ENCODE results near the gene MYO9B. TPM values are rescaled to one million over a fixed set of nuclear protein-coding genes. Genes with fewer than 3 reads are reported as not detected.
"Not testable (repeated sequence)": the region's sequence is repeated elsewhere in the genome, so short reads cannot be mapped to it uniquely, and the experiment has no call there.

The MYO9B gene
- total RNA-seq, 1 donor from 2014 or later = 137 TPM

DNA sequence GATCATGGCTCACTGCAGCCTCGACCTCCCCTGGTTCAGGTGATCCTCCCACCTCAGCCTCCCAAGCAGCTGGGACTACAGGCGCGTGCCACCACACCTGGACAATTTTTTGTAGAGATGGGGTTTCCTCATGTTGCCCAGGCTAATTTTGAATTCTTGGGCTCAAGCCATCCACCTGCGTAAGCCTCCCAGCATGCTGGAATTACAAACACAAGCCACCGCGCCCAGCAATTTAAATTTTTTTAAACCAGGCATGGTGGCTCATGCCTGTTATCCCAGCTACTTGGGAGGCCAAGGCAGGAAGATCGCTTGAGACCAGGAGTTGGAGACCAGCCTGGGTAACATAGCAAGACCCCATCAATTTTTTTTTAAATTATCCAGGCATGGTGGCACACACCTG is 79.7 kb downstream of the MYO9B start:
- peaks cover 30% of the 10 kb centered on the region for H3K36me3 Mint-ChIP-seq (ENCODE audit: low read depth)
- no peaks in the 10 kb centered on the region for H3K27me3 Mint-ChIP-seq (ENCODE audit: insufficient read depth)
- no peak overlapping the region for H3K4me3 Mint-ChIP-seq
- DNase-seq (ENCODE audit: low spot score) = no peak
- intact Hi-C loops (cut with micrococcal nuclease) = no loop called here
- H3K4me1 Mint-ChIP-seq (ENCODE audit: low read depth) = no peaks in the 10 kb centered on the region
- H3K9me3 Mint-ChIP-seq = no peaks in the 10 kb centered on the region
- H3K27ac Mint-ChIP-seq = no peak overlapping the region

DNA sequence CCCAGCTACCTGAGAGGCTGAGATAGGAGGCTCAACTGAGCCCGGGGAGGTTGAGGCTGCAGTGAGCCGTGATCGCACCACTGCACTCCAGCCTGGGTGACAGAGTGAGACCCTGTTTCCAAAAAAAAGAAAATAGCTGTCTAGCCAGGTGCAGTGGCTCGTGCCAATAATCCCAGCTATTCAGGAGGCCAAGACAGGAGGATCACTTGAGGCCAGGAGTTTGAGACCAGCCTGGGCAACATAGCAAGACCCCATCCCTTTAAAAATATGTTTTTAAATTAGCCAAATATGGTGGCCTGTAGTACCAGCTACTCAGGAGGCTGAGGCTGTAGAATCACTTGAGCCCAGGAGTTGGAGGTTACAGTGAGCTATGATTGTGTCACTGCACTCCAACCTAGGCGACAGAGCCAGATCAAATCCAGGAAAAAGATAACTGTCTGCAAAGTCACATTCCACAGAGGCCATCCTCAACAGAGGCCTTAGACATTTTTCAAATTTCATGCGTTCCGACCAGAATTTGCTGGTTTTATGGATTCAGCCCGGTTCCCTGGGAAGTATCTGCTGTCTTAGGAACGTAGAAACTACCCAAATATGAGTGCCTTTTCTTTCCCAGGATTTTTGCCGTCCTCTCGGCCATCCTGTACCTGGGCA is 80.8 kb downstream of the MYO9B start:
- no peak overlapping the region for H3K4me3 Mint-ChIP-seq
- no peak overlapping the region for H3K27ac Mint-ChIP-seq
- intact Hi-C loops (cut with micrococcal nuclease) = no loop called here
- no peaks in the 10 kb centered on the region for H3K27me3 Mint-ChIP-seq (ENCODE audit: insufficient read depth)
- H3K4me1 Mint-ChIP-seq (ENCODE audit: low read depth) = no peaks in the 10 kb centered on the region
- H3K36me3 Mint-ChIP-seq (ENCODE audit: low read depth) = peaks cover 28% of the 10 kb centered on the region
- DNase-seq (ENCODE audit: low spot score) = no peak
- H3K9me3 Mint-ChIP-seq = no peaks in the 10 kb centered on the region

DNA sequence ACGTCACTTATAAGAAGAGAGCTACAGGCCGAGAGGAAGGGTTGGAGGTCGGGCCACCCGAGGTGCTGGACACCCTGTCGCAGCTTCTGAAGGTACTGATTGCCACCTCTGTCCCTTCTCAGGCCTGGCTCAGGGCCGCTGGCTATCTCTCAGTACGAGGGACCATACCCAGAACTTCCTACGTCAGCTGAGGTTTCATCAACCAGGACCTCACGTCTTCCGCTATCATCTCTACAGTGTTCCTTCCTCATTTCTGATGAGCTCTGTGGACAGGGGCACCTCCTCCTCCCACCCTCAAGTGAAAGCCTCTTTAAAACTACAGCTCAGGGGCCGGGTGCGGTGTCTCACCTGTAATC is 81.3 kb downstream of the MYO9B start:
- H3K4me3 Mint-ChIP-seq = no peak overlapping the region
- no peaks in the 10 kb centered on the region for H3K9me3 Mint-ChIP-seq
- DNase-seq (ENCODE audit: low spot score) = no peak
- no peak overlapping the region for H3K27ac Mint-ChIP-seq
- no peaks in the 10 kb centered on the region for H3K27me3 Mint-ChIP-seq (ENCODE audit: insufficient read depth)
- H3K36me3 Mint-ChIP-seq (ENCODE audit: low read depth) = peaks cover 27% of the 10 kb centered on the region
- intact Hi-C loops (cut with micrococcal nuclease) = no loop called here
- no peaks in the 10 kb centered on the region for H3K4me1 Mint-ChIP-seq (ENCODE audit: low read depth)

DNA sequence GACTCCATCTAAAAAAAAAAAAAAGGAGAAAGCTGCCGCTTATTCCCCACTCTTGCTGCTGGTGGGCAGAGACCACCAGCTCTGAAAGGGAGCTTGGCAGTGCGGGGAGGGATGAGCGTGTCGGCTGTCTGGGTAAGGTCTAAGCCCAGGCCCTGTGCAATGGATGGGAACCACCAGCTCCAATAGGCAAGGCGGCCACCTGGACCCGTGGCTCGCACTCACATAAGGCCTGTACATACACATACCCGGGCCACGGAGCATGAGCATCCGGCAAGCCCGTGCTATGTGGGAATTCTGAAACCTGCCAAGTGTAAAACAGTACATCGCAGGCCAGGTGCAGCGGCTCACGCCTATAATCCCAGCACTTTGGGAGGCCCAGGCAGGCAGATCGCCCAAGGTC is 83.0 kb downstream of the MYO9B start:
- H3K36me3 Mint-ChIP-seq (ENCODE audit: low read depth) = peaks cover 38% of the 10 kb centered on the region
- DNase-seq (ENCODE audit: low spot score) = no peak
- H3K27me3 Mint-ChIP-seq (ENCODE audit: insufficient read depth) = no peaks in the 10 kb centered on the region
- no peak overlapping the region for H3K27ac Mint-ChIP-seq
- no peaks in the 10 kb centered on the region for H3K9me3 Mint-ChIP-seq
- no peaks in the 10 kb centered on the region for H3K4me1 Mint-ChIP-seq (ENCODE audit: low read depth)
- intact Hi-C loops (cut with micrococcal nuclease) = no loop called here
- no peak overlapping the region for H3K4me3 Mint-ChIP-seq

DNA sequence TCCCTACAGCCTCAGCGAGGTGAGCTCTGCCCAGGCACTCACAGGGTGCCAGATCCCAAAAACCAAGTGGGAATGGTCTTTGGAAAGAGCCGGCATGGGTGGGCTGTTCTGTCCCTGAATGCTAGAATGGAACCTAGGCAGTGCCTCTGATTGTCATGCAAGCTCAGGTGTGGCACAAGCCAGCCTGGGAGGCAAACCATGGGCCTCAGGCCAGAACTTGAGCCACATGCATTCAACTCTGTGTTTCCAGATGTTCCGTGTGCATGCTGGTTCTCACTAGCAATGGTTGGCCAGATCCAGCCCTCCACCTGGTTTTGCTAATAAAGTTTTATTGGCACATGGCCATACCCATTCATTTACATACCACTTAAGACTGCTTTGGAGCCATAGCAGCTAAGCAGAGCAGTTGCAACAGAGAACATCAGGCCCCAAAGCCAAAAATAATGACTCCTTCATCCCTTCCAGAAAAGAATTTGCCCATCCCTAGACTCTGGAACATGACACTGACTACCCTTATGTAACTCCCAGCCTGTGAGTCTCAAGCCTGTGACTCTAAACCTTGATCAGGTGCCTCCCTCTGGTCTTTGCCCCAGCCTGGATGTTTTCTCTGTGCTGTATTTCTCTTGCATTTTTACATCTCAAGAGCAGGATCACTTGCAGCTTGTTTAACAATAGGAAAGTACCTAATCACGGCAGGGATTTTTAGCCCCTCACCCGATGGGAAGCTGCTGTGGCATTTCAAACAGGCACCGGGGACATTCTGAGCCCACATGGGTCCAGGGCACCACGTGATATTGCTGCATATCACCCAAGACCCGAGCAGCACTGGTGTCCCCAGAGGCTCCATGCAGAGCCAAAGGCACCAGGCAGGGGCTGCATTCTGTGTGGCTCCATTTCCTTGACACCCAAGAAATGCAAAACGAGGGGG is 84.2 kb downstream of the MYO9B start:
- intact Hi-C loops (cut with micrococcal nuclease) = no loop called here
- DNase-seq (ENCODE audit: low spot score) = no peak
- Mint-ChIP-seq H3K4me1 (ENCODE audit: low read depth) (no peaks in the 10 kb centered on the region), H3K4me3 (no peak overlapping the region), H3K36me3 (ENCODE audit: low read depth) (peaks cover 47% of the 10 kb centered on the region), H3K27ac (no peak overlapping the region), H3K27me3 (ENCODE audit: insufficient read depth) (no peaks in the 10 kb centered on the region), H3K9me3 (no peaks in the 10 kb centered on the region)

DNA sequence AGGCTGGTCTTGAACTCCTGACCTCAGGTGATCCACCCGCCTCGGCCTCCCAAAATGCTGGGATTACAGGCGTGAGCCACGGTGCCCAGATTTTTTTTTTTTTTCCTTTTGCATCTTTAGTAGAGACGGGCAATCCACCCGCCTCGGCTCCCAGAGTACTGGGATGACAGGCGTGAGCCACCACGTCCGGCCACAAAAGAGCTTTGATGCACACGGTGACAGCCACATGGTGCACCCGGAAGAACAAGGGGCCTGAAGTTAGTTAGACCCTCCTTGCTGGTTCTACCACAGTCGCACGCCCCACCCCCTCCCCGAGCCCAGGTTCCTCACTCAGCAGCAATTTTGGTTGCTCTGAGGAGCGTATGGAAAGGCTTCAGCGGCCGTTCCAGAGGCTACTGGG is 85.3 kb downstream of the MYO9B start:
- no peaks in the 10 kb centered on the region for H3K4me1 Mint-ChIP-seq (ENCODE audit: low read depth)
- peaks cover 50% of the 10 kb centered on the region for H3K36me3 Mint-ChIP-seq (ENCODE audit: low read depth)
- H3K9me3 Mint-ChIP-seq = no peaks in the 10 kb centered on the region
- intact Hi-C loops (cut with micrococcal nuclease) = no loop called here
- no peak overlapping the region for H3K4me3 Mint-ChIP-seq
- DNase-seq (ENCODE audit: low spot score) = no peak
- H3K27me3 Mint-ChIP-seq (ENCODE audit: insufficient read depth) = no peaks in the 10 kb centered on the region
- H3K27ac Mint-ChIP-seq = no peak overlapping the region

DNA sequence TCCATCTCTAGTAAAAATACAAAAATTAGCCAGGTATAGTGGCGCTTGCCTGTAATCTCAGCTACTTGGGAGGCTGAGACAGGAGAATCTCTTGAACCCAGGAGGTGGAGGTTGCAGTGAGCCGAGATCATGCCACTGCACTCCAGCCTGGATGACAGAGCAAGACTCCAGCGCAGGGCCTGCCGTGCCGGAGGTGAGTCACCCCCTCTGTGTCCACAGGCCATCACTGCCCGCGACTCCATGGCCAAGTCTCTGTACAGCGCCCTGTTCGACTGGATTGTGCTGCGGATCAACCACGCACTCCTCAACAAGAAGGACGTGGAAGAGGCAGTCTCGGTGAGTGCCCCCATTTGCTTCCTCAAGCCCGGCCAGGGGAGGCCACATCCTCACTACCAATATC is 86.6 kb downstream of the MYO9B start:
- H3K27me3 Mint-ChIP-seq (ENCODE audit: insufficient read depth); DNase-seq (ENCODE audit: low spot score); H3K27ac Mint-ChIP-seq; intact Hi-C loops (cut with micrococcal nuclease); H3K4me3 Mint-ChIP-seq; H3K9me3 Mint-ChIP-seq; H3K4me1 Mint-ChIP-seq (ENCODE audit: low read depth): not testable (repeated sequence)
- H3K36me3 Mint-ChIP-seq (ENCODE audit: low read depth) = peaks cover 54% of the 10 kb centered on the region

DNA sequence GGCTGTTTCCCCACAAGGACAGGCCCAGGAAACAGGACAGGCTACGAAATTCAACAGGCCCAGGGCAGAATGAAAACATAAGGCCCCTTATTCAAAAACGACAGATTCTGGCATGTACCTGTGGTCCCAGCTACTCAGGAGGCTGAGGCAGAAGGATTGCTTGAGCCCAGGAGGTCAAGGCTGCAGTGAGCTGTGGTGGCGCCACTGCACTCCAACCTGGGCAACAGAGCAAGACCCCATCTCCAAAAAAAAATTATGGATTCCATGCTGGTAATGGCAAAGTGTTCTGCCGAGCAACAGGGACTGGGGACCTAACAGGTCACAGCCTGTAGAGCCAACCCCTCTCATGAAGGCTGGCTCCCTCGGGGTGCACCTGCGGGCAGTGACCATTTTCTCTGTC is 87.0 kb downstream of the MYO9B start:
- intact Hi-C loops (cut with micrococcal nuclease) = no loop called here
- Mint-ChIP-seq H3K4me3 (no peak overlapping the region), H3K27ac (no peak overlapping the region), H3K27me3 (ENCODE audit: insufficient read depth) (no peaks in the 10 kb centered on the region), H3K4me1 (ENCODE audit: low read depth) (no peaks in the 10 kb centered on the region), H3K36me3 (ENCODE audit: low read depth) (peaks cover 53% of the 10 kb centered on the region), H3K9me3 (no peaks in the 10 kb centered on the region)
- no peak for DNase-seq (ENCODE audit: low spot score)

DNA sequence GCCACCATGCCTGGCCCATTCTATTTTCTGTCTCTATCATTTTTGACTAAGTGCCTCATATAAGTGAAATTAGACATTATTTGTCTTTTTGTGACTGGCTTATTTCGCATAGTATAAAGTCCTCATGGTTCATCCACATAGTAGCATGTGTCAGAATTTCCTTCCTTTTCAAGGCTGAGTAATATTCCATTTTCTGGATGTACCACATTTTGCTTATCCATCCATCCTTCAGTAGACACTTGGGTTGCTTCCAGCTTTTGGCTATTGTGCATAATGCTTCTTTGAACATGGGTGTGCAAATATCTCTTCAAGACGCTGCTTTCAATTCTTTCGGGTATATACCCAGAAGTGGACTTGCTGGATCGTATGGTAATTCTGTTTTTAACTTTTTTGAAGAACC is 88.1 kb downstream of the MYO9B start:
- intact Hi-C loops (cut with micrococcal nuclease) = no loop called here
- no peaks in the 10 kb centered on the region for H3K4me1 Mint-ChIP-seq (ENCODE audit: low read depth)
- H3K36me3 Mint-ChIP-seq (ENCODE audit: low read depth) = peaks cover 58% of the 10 kb centered on the region
- no peak overlapping the region for H3K27ac Mint-ChIP-seq
- H3K27me3 Mint-ChIP-seq (ENCODE audit: insufficient read depth) = no peaks in the 10 kb centered on the region
- no peaks in the 10 kb centered on the region for H3K9me3 Mint-ChIP-seq
- no peak for DNase-seq (ENCODE audit: low spot score)
- no peak overlapping the region for H3K4me3 Mint-ChIP-seq

DNA sequence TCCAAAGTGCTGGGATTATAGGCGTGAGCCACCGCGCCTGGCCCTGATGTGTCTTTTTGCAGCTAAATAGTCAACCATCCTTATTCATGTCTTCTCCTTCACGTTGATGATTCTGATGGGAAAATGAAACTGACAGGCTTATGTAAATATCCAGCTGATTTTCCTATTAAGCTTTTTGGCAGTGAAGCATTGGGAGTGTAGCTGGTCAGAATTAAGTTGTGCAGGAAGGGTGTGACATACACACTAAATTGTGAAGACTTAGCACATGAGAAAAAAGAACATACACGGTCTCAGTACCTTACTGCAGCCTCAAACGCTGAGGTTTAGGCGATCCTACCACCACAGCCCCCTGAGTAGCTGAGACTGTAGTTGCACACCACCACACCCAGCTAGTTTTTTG is 89.1 kb downstream of the MYO9B start:
- no peaks in the 10 kb centered on the region for H3K4me1 Mint-ChIP-seq (ENCODE audit: low read depth)
- H3K36me3 Mint-ChIP-seq (ENCODE audit: low read depth) = peaks cover 56% of the 10 kb centered on the region
- H3K4me3 Mint-ChIP-seq = no peak overlapping the region
- H3K27ac Mint-ChIP-seq = no peak overlapping the region
- DNase-seq (ENCODE audit: low spot score) = no peak
- intact Hi-C loops (cut with micrococcal nuclease) = no loop called here
- H3K27me3 Mint-ChIP-seq (ENCODE audit: insufficient read depth) = no peaks in the 10 kb centered on the region
- no peaks in the 10 kb centered on the region for H3K9me3 Mint-ChIP-seq

DNA sequence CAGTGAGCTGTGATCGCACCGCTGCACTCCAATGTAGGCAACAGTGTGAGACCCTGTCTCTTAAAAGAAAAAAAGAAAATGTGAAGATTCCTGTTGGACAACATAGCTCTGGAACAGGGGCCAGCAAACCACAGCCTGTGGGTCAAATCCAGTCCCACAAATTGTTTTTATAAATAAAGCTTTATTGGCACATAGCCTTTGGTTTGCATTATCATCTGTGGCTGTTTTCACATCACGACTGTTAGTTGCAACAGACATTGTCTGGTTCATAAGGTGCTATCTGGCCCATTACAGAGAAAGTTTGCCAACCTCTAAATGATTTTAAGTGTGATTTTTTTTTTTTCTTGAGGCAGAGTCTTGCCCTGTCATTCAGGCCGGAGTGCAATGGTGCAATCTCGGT is 90.1 kb downstream of the MYO9B start:
- Mint-ChIP-seq H3K4me3 (no peak overlapping the region), H3K36me3 (ENCODE audit: low read depth) (peaks cover 53% of the 10 kb centered on the region), H3K27ac (no peak overlapping the region), H3K27me3 (ENCODE audit: insufficient read depth) (no peaks in the 10 kb centered on the region), H3K9me3 (no peaks in the 10 kb centered on the region), H3K4me1 (ENCODE audit: low read depth) (peaks cover under 1% of the 10 kb centered on the region)
- no peak for DNase-seq (ENCODE audit: low spot score)
- intact Hi-C loops (cut with micrococcal nuclease) = no loop called here

DNA sequence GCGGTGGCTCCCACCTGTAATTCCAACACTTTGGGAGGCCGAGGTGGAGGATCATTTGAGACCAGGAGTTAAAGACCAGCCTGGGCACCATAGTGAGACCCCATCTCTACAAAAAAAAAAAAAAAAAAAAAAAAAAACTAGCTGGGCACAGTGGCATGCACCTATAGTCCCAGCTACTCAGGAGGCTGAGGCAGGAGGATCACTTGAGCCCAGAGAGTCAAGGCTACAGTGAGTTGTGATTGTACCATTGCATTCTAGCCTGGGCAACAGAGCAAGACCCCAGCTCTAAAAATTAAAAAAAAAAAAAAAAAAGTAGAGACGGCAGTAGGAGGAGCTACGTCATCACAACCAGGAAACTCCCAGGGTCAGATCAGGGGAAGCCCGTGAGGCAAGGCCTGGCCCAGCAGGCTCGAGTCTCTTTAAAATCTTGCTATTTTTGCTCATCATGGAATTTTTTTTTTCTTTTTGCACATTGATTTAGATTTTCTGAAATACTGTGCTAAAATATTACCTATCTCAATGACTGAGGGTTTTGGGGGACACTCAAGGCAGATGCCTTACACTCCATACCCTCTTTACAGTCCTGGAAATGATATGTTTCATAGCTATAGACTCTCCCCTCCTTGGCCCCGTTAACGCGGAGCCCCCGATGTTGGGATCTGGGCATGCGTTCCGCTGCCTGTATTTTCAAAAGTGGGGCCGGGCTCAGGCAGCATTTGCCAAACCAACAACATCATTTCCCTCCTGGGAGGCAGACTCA is 95.1 kb downstream of the MYO9B start:
- peaks cover 38% of the 10 kb centered on the region for H3K36me3 Mint-ChIP-seq (ENCODE audit: low read depth)
- peak overlapping the region; percentile 91 for H3K27ac Mint-ChIP-seq
- intact Hi-C loops (cut with micrococcal nuclease) = loop anchor here (2.0 kb wide), 1 partner anchor 14 kb away; no protein-coding TSS in a partner anchor
- peaks cover 20% of the 10 kb centered on the region for H3K4me1 Mint-ChIP-seq (ENCODE audit: low read depth)
- no peak overlapping the region for H3K4me3 Mint-ChIP-seq
- peak; percentile 21 for DNase-seq (ENCODE audit: low spot score)
- H3K9me3 Mint-ChIP-seq = no peaks in the 10 kb centered on the region
- H3K27me3 Mint-ChIP-seq (ENCODE audit: insufficient read depth) = no peaks in the 10 kb centered on the region

DNA sequence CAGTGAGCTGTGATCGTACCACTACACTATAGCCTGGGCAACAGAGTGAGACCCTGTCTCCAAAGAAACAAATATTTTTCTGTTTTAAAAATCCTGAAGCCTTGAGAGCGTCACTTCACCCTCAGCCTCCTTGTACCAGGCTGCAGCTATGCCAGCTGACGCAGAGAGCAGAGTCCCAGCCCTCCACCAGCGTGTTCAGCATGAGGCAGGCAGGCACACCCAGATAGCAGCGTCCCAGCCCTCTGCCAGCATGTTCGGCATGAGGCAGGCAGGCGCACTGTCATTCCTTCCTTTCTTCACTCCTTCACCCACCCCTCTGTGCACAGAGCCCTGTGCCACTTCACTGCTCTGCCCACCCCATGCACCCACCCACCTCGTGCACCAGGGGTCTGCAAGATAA is 96.3 kb downstream of the MYO9B start:
- Mint-ChIP-seq H3K27me3 (ENCODE audit: insufficient read depth) (no peaks in the 10 kb centered on the region), H3K27ac (peak overlapping the region; percentile 91), H3K9me3 (no peaks in the 10 kb centered on the region), H3K36me3 (ENCODE audit: low read depth) (peaks cover 35% of the 10 kb centered on the region), H3K4me1 (ENCODE audit: low read depth) (peaks cover 20% of the 10 kb centered on the region), H3K4me3 (no peak overlapping the region)
- intact Hi-C loops (cut with micrococcal nuclease) = loop anchor here (2.0 kb wide), 1 partner anchor 13 kb away; no protein-coding TSS in a partner anchor
- DNase-seq (ENCODE audit: low spot score) = no peak

Data from activated T-helper 1 cell treated with anti-CD3 and anti-CD28 coated beads, Interleukin-12 subunit alpha, Interleukin-12 subunit beta, Interleukin-2, Interleukin-4 antibody, amounts not matched to agents 30 ng/mL and 10 ng/mL and 1 ng/mL, durations not matched to agents 14 hours and 24 hours and 36 hours (primary cell).